AG04450 (cell line): ENCODE results near the gene GDF7. TPM values are rescaled to one million over a fixed set of nuclear protein-coding genes. Genes with fewer than 3 reads are reported as not detected.
A peak's percentile ranks its signal among the peaks of the same experiment; 100 is the strongest.

Experiments
- CTCF ChIA-PET: fragments of 300-600, 350-600 bp; formaldehyde crosslinking; extraction: SDS; loops from one replicate; lab custom pipeline; 2022; ENCODE audit warnings: antibody characterized with exemption, inconsistent platforms; lab: Charles Lee
- POLR2A ChIA-PET: fragments of 350-600 bp; formaldehyde crosslinking; extraction: SDS; loops from one replicate; lab custom pipeline; 2021; ENCODE audit warnings: antibody characterized with exemption, inconsistent platforms; lab: Yijun Ruan, JAX
- DNase-seq: peaks from one replicate; pipeline ENCODE4 v3.0.0-alpha.2; 2011; ENCODE audit warnings: low read depth, low spot score
- H3K27ac ChIP-seq: one replicate; pipeline ENCODE4 v1.5.1; 2012; ENCODE audit warnings: low read depth, low read length, control low read depth
- H3K27me3 ChIP-seq: one replicate; pipeline ENCODE4 v1.6.0; 2012; ENCODE audit warnings: low read length; ENCODE audit not compliant: control insufficient read depth, insufficient read depth
- H3K4me3 ChIP-seq: 2 replicates; pipeline ENCODE4 v1.5.1; 2011; ENCODE audit warnings: mild to moderate bottlenecking, low read depth, low read length, control low read depth
- H3K9me3 ChIP-seq: 2 replicates; pipeline ENCODE4 v1.5.1; 2012; ENCODE audit warnings: low read length; ENCODE audit not compliant: control insufficient read depth, insufficient read depth
- polyA plus RNA-seq: library from polyadenylated mRNA; depleted of rRNA; stranded (reverse); fragments of >200 nt; gene quantifications from 2 replicates; pipeline ENCODE4 v1.2.3, GENCODE V29; 2011
- TF ChIP-seq, protein P1 (sequence below): IDR thresholded peaks from 2 replicates; pipeline ENCODE4 v1.5.1; 2011; ENCODE audit warnings: low read depth, low read length, control low read depth, inconsistent platforms

Gene GDF7
- polyA plus RNA-seq, 1 experiment = 0.01 TPM

- Histone ChIP-seq H3K9me3 (no peaks in the 10 kb centered on the region), H3K4me3 (no peak overlapping the region), H3K27ac (no peak overlapping the region), H3K27me3 (no peaks in the 10 kb centered on the region)
- no peak for DNase-seq
- ChIA-PET CTCF (interaction anchor here (0.6 to 4.9 kb wide), 49 partner anchors 8 to 417 kb away, joined by 3 to 118 read pairs (median 5); partner anchors contain the start of genes HS1BP3, RHOB and SDC1), POLR2A (interaction anchor here (0.6 to 1.8 kb wide), 5 partner anchors 194 to 797 kb away, joined by 3 to 13 read pairs (median 4); partner anchors contain the start of gene RHOB)
- TF ChIP-seq, protein P1, sequence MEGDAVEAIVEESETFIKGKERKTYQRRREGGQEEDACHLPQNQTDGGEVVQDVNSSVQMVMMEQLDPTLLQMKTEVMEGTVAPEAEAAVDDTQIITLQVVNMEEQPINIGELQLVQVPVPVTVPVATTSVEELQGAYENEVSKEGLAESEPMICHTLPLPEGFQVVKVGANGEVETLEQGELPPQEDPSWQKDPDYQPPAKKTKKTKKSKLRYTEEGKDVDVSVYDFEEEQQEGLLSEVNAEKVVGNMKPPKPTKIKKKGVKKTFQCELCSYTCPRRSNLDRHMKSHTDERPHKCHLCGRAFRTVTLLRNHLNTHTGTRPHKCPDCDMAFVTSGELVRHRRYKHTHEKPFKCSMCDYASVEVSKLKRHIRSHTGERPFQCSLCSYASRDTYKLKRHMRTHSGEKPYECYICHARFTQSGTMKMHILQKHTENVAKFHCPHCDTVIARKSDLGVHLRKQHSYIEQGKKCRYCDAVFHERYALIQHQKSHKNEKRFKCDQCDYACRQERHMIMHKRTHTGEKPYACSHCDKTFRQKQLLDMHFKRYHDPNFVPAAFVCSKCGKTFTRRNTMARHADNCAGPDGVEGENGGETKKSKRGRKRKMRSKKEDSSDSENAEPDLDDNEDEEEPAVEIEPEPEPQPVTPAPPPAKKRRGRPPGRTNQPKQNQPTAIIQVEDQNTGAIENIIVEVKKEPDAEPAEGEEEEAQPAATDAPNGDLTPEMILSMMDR = peak; percentile 94
These were observed 24.6 kb upstream of the GDF7 start for GRCh38 chr2:20642055-20642971.

DNA sequence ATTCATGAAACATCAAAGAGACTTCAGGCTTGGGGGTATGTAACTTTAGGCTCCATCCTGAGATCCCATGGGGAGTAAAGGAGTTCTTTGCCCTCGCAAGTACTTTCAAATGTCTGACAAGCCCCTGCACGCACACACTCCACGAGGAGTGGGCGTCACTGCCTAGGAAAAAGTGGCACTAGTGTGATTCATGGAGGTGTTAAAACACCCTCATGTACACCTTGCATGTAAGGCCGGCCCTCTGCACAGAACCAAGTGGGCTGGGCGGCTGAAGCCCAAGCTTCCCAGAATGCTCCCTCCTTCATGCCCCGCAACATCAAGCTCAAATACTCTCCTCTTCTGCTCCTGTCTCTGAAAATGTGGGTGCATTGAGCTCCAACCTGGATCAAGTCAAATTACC, 23.9 kb upstream of the GDF7 start:
- TF ChIP-seq, protein P1 = no peak
- H3K27ac ChIP-seq = no peak overlapping the region
- POLR2A ChIA-PET = interaction anchor here (0.6 to 1.8 kb wide), 3 partner anchors 194 to 224 kb away, joined by 3 to 13 read pairs (median 4); partner anchors contain the start of gene RHOB
- no peak for DNase-seq
- H3K27me3 ChIP-seq = no peaks in the 10 kb centered on the region
- no peaks in the 10 kb centered on the region for H3K9me3 ChIP-seq
- CTCF ChIA-PET = interaction anchor here (0.6 to 4.9 kb wide), 42 partner anchors 8 to 418 kb away, joined by 3 to 118 read pairs (median 5); partner anchors contain the start of genes HS1BP3, RHOB and SDC1
- no peak overlapping the region for H3K4me3 ChIP-seq

DNA sequence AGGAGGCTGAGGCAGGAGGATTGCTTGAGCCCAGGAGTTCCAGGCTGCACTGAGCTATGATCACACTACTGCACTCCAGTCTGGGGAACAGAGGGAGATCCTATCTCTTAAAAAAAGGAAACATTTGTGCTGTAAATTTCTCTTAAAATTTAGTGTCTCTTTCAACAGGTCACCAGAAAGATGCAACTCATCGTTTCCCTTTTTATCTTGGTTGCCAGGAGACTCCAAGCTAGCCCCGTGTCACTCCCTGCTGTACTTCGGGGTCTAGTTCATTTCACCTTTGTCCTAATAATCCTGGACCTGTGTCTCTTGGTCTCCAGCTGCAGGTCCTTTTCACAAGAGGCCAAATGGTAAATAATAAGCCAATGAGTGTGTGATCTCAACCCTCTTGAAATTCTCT, 23.1 kb upstream of the GDF7 start:
- TF ChIP-seq, protein P1 = no peak
- Histone ChIP-seq H3K27ac (no peak overlapping the region), H3K27me3 (no peaks in the 10 kb centered on the region), H3K9me3 (no peaks in the 10 kb centered on the region), H3K4me3 (no peak overlapping the region)
- ChIA-PET CTCF (interaction anchor here (0.9 to 4.9 kb wide), 22 partner anchors 9 to 318 kb away, joined by 3 to 118 read pairs (median 14); no protein-coding TSS in a partner anchor), POLR2A (interaction anchor here (1.0 to 1.3 kb wide), 2 partner anchors 195 to 197 kb away, joined by 3 to 4 read pairs; partner anchors contain the start of gene RHOB)
- no peak for DNase-seq

DNA sequence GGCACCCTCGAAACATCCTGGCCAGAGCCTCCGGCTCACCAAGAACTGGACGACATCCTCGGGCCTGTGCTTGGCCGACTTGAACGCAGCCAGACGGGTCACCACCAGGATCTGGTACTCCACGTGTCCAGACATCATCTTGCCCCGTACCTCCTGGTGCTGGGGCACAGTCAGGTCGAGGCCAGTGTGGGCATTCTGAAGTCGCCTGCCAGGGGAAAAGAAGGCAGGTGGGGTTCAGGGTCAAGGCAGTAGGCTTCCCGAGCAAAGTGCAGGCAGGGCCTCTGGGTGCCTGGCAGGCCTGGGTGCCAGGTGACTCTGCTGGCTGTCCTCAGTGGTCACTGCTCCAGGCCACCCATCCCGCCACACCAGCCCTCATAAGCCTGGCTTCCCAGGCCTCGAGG, 21.6 kb upstream of the GDF7 start:
- TF ChIP-seq, protein P1 = no peak
- Histone ChIP-seq H3K9me3 (no peaks in the 10 kb centered on the region), H3K27me3 (no peaks in the 10 kb centered on the region), H3K4me3 (no peak overlapping the region), H3K27ac (no peak overlapping the region)
- ChIA-PET POLR2A (no interaction called here), CTCF (interaction anchor here (4.2 kb wide), 1 partner anchor 234 kb away, joined by 118 read pairs; no protein-coding TSS in a partner anchor)
- no peak for DNase-seq
